ENCODE data around the gene OBSCN. TPM values are rescaled to one million over a fixed set of nuclear protein-coding genes. Genes with fewer than 3 reads are reported as not detected.

Gene OBSCN
- total and polyA plus RNA-seq, 2 donors (not counting 3 experiments of a cell fraction or from before 2014, with no cell fraction given): 1.5 to 2.9 TPM

DNA sequence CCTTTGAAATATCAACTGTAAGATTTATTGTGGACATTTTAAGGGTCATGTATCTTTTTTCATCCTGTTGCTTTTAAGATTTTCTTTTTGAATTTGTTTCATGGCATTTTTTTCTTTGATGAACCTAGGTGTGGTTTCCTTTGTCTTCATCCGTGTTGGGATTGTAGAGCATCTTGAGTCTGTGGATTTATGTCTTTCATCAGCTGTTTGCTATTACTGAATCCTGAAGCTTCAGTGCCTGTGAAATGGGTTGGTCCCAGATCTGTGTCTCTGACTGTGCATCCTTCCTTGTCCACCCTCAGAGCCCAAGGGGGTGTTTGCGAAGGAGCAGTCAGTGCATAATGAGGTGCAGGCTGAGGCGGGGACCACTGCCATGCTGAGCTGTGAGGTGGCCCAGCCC is 37.3 kb downstream of the OBSCN start:
- Histone ChIP-seq H3K4me1 (ENCODE audit: control insufficient read depth, extremely low read depth, insufficient read depth, low read length) (no peaks in the 10 kb centered on the region), H3K9me3 (replicated peaks; ENCODE audit: control insufficient read depth, insufficient read depth, low read length) (no peaks in the 10 kb centered on the region), H2AFZ (ENCODE audit: low read depth, low read length) (no peak overlapping the region), H3K4me2 (ENCODE audit: insufficient read depth, low read length) (no peak overlapping the region), H3K27me3 (ENCODE audit: control insufficient read depth in 2 of 2, insufficient read depth in 2 of 2, low read length in 2 of 2) (no peaks in the 10 kb centered on the region), H3K79me2 (ENCODE audit: control insufficient read depth, insufficient read depth, low read length) (no peaks in the 10 kb centered on the region), H3K9ac (replicated peaks; ENCODE audit: extremely low read depth, insufficient read depth, low read length) (no peak overlapping the region), H3K27ac (ENCODE audit: insufficient read depth, low read depth, low read length) (no peak overlapping the region), H4K20me1 (replicated peaks; ENCODE audit: control insufficient read depth, extremely low read depth, insufficient read depth, low read length) (no peaks in the 10 kb centered on the region), H3K4me3 (replicated peaks in 1 of 3; ENCODE audit: insufficient read depth in 1 of 3, low read depth in 1 of 3, low read length in 3 of 3) (no peak overlapping the region), H3K36me3 (ENCODE audit: control insufficient read depth in 2 of 2, extremely low read depth in 1 of 2, insufficient read depth in 2 of 2, low read length in 2 of 2) (no peaks in the 10 kb centered on the region), H3K9me1 (replicated peaks; ENCODE audit: control insufficient read depth, extremely low read depth, insufficient read depth, low read length) (no peaks in the 10 kb centered on the region)
- CTCF ChIA-PET: no interaction called here
- BruUV-seq (replicated peaks): no TSS peak
- dilution Hi-C loops (cut with MboI; ENCODE audit: extremely low pct_ligation_motif_present, low sequenced_read_pairs): no loop called here
- POLR2A ChIA-PET: no interaction called here
- TF ChIP-seq, protein P1, sequence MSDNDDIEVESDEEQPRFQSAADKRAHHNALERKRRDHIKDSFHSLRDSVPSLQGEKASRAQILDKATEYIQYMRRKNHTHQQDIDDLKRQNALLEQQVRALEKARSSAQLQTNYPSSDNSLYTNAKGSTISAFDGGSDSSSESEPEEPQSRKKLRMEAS (IDR thresholded peaks at IDR 0.05; ENCODE audit: insufficient read depth, insufficient read length): no peak
- TF ChIP-seq EZH2 (IDR thresholded peaks at IDR 0.05; ENCODE audit: borderline replicate concordance, low read depth, low read length, severe bottlenecking): no peak
- no peak for TF ChIP-seq POLR2AphosphoS5 (IDR thresholded peaks at IDR 0.05; ENCODE audit: insufficient read depth, low read depth, low read length)
- TF ChIP-seq MYC (IDR thresholded peaks at IDR 0.05; ENCODE audit: low read depth, low read length): no peak
- no peak for TF ChIP-seq POLR2A (IDR thresholded peaks at IDR 0.05; ENCODE audit: low read depth, low read length)
- TF ChIP-seq FOS (IDR thresholded peaks at IDR 0.05; ENCODE audit: borderline replicate concordance, insufficient read depth, low read length): no peak
- no peak for TF ChIP-seq GATA2 (IDR thresholded peaks at IDR 0.05; ENCODE audit: insufficient read depth, insufficient read length, low read depth, low read length)
- no peak for TF ChIP-seq JUN (IDR thresholded peaks at IDR 0.05; ENCODE audit: borderline replicate concordance, insufficient read depth, insufficient read length, low read depth)
- TF ChIP-seq, protein P2, sequence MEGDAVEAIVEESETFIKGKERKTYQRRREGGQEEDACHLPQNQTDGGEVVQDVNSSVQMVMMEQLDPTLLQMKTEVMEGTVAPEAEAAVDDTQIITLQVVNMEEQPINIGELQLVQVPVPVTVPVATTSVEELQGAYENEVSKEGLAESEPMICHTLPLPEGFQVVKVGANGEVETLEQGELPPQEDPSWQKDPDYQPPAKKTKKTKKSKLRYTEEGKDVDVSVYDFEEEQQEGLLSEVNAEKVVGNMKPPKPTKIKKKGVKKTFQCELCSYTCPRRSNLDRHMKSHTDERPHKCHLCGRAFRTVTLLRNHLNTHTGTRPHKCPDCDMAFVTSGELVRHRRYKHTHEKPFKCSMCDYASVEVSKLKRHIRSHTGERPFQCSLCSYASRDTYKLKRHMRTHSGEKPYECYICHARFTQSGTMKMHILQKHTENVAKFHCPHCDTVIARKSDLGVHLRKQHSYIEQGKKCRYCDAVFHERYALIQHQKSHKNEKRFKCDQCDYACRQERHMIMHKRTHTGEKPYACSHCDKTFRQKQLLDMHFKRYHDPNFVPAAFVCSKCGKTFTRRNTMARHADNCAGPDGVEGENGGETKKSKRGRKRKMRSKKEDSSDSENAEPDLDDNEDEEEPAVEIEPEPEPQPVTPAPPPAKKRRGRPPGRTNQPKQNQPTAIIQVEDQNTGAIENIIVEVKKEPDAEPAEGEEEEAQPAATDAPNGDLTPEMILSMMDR (IDR thresholded peaks at IDR 0.05; ENCODE audit: extremely low read depth in 1 of 2, insufficient read depth in 1 of 2, low read depth in 1 of 2, low read length in 2 of 2): no peak
- DNase-seq (ENCODE audit: low read depth, low spot score) (no peak), FAIRE-seq (no peak)
- intact Hi-C loops (cut with micrococcal nuclease): no loop called here
